Hepatocyte (in vitro differentiated cells): Measurements from ENCODE around the gene BLOC1S3.

Experiments
- CTCF ChIP-seq: fragments of 200-600 bp; sonication (generic); IDR thresholded peaks from 2 replicates; pipeline ENCODE4 v1.5.1; 2016; ENCODE audit warnings: antibody characterized with exemption, mild to moderate bottlenecking; ENCODE audit not compliant: poor library complexity
- EZH2phosphoT487 ChIP-seq: fragments of 200-600 bp; sonication (generic); IDR thresholded peaks from one replicate; pipeline ENCODE4 v1.6.1; 2018; ENCODE audit warnings: antibody characterized with exemption, mild to moderate bottlenecking, low read depth, moderate library complexity; ENCODE audit not compliant: unreplicated experiment, severe bottlenecking

- TF ChIP-seq CTCF = no peak
- TF ChIP-seq EZH2phosphoT487 = no peak
Measured at GRCh38 chr19:45168767-45169351, 9.7 kb upstream of the BLOC1S3 start.
